HepG2 (cell line): ENCODE data around the gene CD7. TPM values are rescaled to one million over a fixed set of nuclear protein-coding genes. Genes with fewer than 3 reads are reported as not detected.

ENCODE experiments used
- ETV5 ChIP-seq: IDR thresholded peaks from 2 replicates; pipeline ENCODE4 v1.6.1; 2018; ENCODE audit warnings: missing biosample characterization, missing genetic modification reagents, inconsistent platforms, borderline replicate concordance
- NAIF1 ChIP-seq: sonication (generic); formaldehyde crosslinking; IDR thresholded peaks from 2 replicates; pipeline ENCODE4 v1.5.0; 2020; ENCODE audit warnings: mild to moderate bottlenecking, missing genetic modification reagents, borderline replicate concordance
- POLR2G ChIP-seq: fragments of 200-400 bp; formaldehyde crosslinking; IDR thresholded peaks from 2 replicates; pipeline ENCODE4 v1.6.1; 2018; ENCODE audit warnings: mild to moderate bottlenecking, low read depth, low read length, moderate library complexity
- RAD21 ChIP-seq: fragments of 450-650 bp; formaldehyde crosslinking; IDR thresholded peaks from 2 replicates; pipeline ENCODE4 v1.5.0; 2020; ENCODE audit warnings: mild to moderate bottlenecking
- ZFY ChIP-seq: sonication (generic); formaldehyde crosslinking; IDR thresholded peaks from 2 replicates; pipeline ENCODE4 v1.4.0; 2020; ENCODE audit warnings: missing genetic modification reagents
- ZNF383 ChIP-seq: sonication (generic); formaldehyde crosslinking; IDR thresholded peaks from 2 replicates; pipeline ENCODE4 v1.4.0; 2020; ENCODE audit warnings: missing genetic modification reagents, mild to moderate bottlenecking, borderline replicate concordance
- ZNF841 ChIP-seq: sonication (generic); formaldehyde crosslinking; IDR thresholded peaks from 2 replicates; pipeline ENCODE4 v1.8.1; 2023; ENCODE audit warnings: missing genetic modification reagents, borderline replicate concordance
- polyA plus RNA-seq, 8 experiments: library from polyadenylated mRNA; depleted of rRNA in 3 of 8; stranded (reverse) in 7 of 8; unstranded in 1 of 8; fragments of >200 nt; fragmentation: Illumina TruSeq in 4 of 8; extraction: Trizol in 4 of 8; gene quantifications; 2 replicates each; pipeline versions ENCODE4 v1.2.1 to v1.2.3, GENCODE V29; 2011 to 2016; ENCODE audit warnings: low read depth in 4 of 8, missing spikeins in 1 of 8, mixed read lengths in 1 of 8; ENCODE audit not compliant: insufficient read depth in 1 of 8
- total RNA-seq, 5 experiments: library from RNA; depleted of rRNA; stranded (reverse); fragments of >200 nt; fragmentation: Illumina TruSeq; extraction: Trizol; gene quantifications; 2 replicates each; pipeline ENCODE4 v1.2.3, GENCODE V29; 2016; ENCODE audit warnings: low read depth in 1 of 5
- TF ChIP-seq, protein P1 (sequence below): sonication (generic); formaldehyde crosslinking; conservative IDR thresholded peaks from 2 replicates; pipeline ENCODE4 v1.5.0; 2020; ENCODE audit warnings: missing genetic modification reagents
- TF ChIP-seq, protein P2 (sequence below): sonication (generic); formaldehyde crosslinking; IDR thresholded peaks from 2 replicates; pipeline ENCODE4 v1.5.0; 2020; ENCODE audit warnings: mild to moderate bottlenecking, missing genetic modification reagents, borderline replicate concordance
- TF ChIP-seq, protein P3 (sequence below): sonication (generic); formaldehyde crosslinking; IDR thresholded peaks from 2 replicates; pipeline ENCODE4 v1.4.0; 2020; ENCODE audit warnings: missing genetic modification reagents
- TF ChIP-seq, protein P4 (sequence below), 2 experiments: sonication (generic) in 1 of 2; formaldehyde crosslinking in 1 of 2; IDR thresholded peaks; 2 replicates each; pipeline versions ENCODE4 v1.4.0 to v1.6.1; 2018 to 2020; ENCODE audit warnings: missing genetic modification reagents in 2 of 2, borderline replicate concordance in 1 of 2, low read depth in 1 of 2, mild to moderate bottlenecking in 1 of 2, missing biosample characterization in 1 of 2
- TF ChIP-seq, protein P5 (sequence below): sonication (generic); formaldehyde crosslinking; IDR thresholded peaks from 2 replicates; pipeline ENCODE4 v1.4.0; 2020; ENCODE audit warnings: missing genetic modification reagents

Gene CD7
- total and polyA plus RNA-seq, 2 of the 13 experiments (the other 11 are each of a cell fraction or from before 2014, with no cell fraction given), result 67.6 to 76.4 TPM

DNA sequence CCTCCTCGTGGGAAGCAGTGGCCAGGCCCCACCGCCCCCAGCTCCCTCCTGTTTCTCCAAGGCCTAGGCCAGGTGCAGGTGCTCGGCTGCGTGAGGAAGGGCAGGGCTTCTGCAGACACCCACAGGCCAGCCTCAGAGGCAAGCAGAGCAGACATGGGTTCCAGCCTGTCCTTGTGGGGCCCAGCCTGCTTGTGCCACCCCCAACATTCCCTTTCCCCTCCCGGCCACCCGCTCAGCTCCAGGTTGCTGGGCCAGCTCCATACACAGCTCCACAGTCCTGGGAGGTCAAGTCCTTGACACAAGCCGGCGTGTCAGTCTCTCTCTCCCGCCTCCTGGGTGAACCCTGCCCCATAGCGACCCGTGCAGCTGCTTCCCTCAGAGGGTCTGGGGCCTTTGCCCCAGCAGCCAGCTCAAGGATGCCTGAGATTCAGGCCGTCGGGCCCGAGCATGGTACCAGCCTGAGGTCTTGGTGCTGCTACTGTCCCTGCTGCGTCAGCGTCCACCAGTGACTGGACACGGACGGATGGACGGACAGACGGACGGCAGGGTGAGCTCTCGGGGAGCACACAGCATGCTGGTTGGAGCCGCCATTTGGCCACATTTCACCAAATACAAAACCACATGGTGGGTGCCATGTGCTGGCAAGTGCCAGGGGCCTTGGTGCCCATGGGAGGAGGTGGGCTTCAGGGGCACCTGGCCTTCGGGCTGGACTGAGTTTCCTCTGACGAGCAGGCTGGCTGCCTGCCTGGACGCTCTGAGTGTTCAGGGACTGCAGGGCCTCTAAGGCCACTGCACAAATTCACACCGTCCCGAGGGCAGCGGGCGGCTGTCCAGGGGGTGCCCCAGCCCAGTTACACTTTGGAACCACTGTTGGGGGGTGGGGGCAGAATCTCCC lies 8.1 kb upstream of the CD7 start (continued):
- TF ChIP-seq, protein P1, sequence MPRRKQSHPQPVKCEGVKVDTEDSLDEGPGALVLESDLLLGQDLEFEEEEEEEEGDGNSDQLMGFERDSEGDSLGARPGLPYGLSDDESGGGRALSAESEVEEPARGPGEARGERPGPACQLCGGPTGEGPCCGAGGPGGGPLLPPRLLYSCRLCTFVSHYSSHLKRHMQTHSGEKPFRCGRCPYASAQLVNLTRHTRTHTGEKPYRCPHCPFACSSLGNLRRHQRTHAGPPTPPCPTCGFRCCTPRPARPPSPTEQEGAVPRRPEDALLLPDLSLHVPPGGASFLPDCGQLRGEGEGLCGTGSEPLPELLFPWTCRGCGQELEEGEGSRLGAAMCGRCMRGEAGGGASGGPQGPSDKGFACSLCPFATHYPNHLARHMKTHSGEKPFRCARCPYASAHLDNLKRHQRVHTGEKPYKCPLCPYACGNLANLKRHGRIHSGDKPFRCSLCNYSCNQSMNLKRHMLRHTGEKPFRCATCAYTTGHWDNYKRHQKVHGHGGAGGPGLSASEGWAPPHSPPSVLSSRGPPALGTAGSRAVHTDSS, result no peak
- TF ChIP-seq, protein P2, sequence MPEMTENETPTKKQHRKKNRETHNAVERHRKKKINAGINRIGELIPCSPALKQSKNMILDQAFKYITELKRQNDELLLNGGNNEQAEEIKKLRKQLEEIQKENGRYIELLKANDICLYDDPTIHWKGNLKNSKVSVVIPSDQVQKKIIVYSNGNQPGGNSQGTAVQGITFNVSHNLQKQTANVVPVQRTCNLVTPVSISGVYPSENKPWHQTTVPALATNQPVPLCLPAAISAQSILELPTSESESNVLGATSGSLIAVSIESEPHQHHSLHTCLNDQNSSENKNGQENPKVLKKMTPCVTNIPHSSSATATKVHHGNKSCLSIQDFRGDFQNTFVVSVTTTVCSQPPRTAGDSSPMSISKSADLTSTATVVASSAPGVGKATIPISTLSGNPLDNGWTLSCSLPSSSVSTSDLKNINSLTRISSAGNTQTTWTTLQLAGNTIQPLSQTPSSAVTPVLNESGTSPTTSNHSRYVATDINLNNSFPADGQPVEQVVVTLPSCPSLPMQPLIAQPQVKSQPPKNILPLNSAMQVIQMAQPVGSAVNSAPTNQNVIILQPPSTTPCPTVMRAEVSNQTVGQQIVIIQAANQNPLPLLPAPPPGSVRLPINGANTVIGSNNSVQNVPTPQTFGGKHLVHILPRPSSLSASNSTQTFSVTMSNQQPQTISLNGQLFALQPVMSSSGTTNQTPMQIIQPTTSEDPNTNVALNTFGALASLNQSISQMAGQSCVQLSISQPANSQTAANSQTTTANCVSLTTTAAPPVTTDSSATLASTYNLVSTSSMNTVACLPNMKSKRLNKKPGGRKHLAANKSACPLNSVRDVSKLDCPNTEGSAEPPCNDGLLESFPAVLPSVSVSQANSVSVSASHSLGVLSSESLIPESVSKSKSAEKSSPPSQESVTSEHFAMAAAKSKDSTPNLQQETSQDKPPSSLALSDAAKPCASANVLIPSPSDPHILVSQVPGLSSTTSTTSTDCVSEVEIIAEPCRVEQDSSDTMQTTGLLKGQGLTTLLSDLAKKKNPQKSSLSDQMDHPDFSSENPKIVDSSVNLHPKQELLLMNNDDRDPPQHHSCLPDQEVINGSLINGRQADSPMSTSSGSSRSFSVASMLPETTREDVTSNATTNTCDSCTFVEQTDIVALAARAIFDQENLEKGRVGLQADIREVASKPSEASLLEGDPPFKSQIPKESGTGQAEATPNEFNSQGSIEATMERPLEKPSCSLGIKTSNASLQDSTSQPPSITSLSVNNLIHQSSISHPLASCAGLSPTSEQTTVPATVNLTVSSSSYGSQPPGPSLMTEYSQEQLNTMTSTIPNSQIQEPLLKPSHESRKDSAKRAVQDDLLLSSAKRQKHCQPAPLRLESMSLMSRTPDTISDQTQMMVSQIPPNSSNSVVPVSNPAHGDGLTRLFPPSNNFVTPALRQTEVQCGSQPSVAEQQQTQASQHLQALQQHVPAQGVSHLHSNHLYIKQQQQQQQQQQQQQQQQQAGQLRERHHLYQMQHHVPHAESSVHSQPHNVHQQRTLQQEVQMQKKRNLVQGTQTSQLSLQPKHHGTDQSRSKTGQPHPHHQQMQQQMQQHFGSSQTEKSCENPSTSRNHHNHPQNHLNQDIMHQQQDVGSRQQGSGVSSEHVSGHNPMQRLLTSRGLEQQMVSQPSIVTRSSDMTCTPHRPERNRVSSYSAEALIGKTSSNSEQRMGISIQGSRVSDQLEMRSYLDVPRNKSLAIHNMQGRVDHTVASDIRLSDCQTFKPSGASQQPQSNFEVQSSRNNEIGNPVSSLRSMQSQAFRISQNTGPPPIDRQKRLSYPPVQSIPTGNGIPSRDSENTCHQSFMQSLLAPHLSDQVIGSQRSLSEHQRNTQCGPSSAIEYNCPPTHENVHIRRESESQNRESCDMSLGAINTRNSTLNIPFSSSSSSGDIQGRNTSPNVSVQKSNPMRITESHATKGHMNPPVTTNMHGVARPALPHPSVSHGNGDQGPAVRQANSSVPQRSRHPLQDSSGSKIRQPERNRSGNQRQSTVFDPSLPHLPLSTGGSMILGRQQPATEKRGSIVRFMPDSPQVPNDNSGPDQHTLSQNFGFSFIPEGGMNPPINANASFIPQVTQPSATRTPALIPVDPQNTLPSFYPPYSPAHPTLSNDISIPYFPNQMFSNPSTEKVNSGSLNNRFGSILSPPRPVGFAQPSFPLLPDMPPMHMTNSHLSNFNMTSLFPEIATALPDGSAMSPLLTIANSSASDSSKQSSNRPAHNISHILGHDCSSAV (CRISPR knock-in tag), result no peak
- TF ChIP-seq, protein P3, sequence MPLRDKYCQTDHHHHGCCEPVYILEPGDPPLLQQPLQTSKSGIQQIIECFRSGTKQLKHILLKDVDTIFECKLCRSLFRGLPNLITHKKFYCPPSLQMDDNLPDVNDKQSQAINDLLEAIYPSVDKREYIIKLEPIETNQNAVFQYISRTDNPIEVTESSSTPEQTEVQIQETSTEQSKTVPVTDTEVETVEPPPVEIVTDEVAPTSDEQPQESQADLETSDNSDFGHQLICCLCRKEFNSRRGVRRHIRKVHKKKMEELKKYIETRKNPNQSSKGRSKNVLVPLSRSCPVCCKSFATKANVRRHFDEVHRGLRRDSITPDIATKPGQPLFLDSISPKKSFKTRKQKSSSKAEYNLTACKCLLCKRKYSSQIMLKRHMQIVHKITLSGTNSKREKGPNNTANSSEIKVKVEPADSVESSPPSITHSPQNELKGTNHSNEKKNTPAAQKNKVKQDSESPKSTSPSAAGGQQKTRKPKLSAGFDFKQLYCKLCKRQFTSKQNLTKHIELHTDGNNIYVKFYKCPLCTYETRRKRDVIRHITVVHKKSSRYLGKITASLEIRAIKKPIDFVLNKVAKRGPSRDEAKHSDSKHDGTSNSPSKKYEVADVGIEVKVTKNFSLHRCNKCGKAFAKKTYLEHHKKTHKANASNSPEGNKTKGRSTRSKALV (CRISPR knock-in tag), result 0 out of 2 replicates have a peak, but pooled peaks have one; percentile 52
- no peak; the same call in 1 of the 2 replicates for TF ChIP-seq RAD21 (CRISPR knock-in tag)
- 0 out of 2 replicates have a peak, but pooled peaks have one; percentile 39 for TF ChIP-seq ETV5 (CRISPR knock-in tag)
- TF ChIP-seq ZNF841, result no peak
- TF ChIP-seq, protein P4, sequence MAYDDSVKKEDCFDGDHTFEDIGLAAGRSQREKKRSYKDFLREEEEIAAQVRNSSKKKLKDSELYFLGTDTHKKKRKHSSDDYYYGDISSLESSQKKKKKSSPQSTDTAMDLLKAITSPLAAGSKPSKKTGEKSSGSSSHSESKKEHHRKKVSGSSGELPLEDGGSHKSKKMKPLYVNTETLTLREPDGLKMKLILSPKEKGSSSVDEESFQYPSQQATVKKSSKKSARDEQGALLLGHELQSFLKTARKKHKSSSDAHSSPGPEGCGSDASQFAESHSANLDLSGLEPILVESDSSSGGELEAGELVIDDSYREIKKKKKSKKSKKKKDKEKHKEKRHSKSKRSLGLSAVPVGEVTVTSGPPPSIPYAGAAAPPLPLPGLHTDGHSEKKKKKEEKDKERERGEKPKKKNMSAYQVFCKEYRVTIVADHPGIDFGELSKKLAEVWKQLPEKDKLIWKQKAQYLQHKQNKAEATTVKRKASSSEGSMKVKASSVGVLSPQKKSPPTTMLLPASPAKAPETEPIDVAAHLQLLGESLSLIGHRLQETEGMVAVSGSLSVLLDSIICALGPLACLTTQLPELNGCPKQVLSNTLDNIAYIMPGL (CRISPR knock-in tag; IDR thresholded peaks at IDR 0.05; ENCODE audit: borderline replicate concordance in 1 of 2, low read depth in 1 of 2), result peak; percentile 70 to 71; a peak in 3 of 4 replicates
- no peak; the same call in 1 of the 2 replicates for TF ChIP-seq NAIF1 (CRISPR knock-in tag)
- peak; percentile 83; the same call in 1 of the 2 replicates for TF ChIP-seq ZNF383 (CRISPR knock-in tag)
- no peak for TF ChIP-seq POLR2G
- TF ChIP-seq ZFY (CRISPR knock-in tag), result peak; percentile 82
- TF ChIP-seq, protein P5, sequence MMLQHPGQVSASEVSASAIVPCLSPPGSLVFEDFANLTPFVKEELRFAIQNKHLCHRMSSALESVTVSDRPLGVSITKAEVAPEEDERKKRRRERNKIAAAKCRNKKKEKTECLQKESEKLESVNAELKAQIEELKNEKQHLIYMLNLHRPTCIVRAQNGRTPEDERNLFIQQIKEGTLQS (CRISPR knock-in tag), result no peak
